Measurements from ENCODE around the gene CSTB.
A peak's percentile ranks its signal among the peaks of the same experiment; 100 is the strongest.

The CSTB gene

GRCh38 chr21:43727519-43728153, 48.5 kb downstream of the CSTB start:
- H3K9ac ChIP-seq (ENCODE audit: low read length) = peak overlapping the region; percentile 52
- H3K27ac ChIP-seq (ENCODE audit: low read depth, low read length) = peak overlapping the region; percentile 81
- H3K27me3 ChIP-seq (ENCODE audit: control insufficient read depth in 1 of 2, insufficient read depth in 2 of 2, low read length in 2 of 2) = no peaks in the 10 kb centered on the region
- H3K4me1 ChIP-seq (ENCODE audit: insufficient read depth, low read length) = peaks cover 38% of the 10 kb centered on the region
- no peaks in the 10 kb centered on the region for H3K9me3 ChIP-seq (ENCODE audit: low read length)
- H3K36me3 ChIP-seq (ENCODE audit: insufficient read depth, low read length) = no peaks in the 10 kb centered on the region
- H3K4me3 ChIP-seq (ENCODE audit: low read depth in 1 of 2, low read length in 2 of 2) = peak overlapping the region; percentile 4 to 68

GRCh38 chr21:43726686-43727518, 49.2 kb downstream of the CSTB start:
- H3K27ac ChIP-seq (ENCODE audit: low read depth, low read length) = peak overlapping the region; percentile 81
- no peaks in the 10 kb centered on the region for H3K36me3 ChIP-seq (ENCODE audit: insufficient read depth, low read length)
- H3K4me1 ChIP-seq (ENCODE audit: insufficient read depth, low read length) = peaks cover 40% of the 10 kb centered on the region
- no peak overlapping the region for H3K9ac ChIP-seq (ENCODE audit: low read length)
- no peaks in the 10 kb centered on the region for H3K9me3 ChIP-seq (ENCODE audit: low read length)
- H3K27me3 ChIP-seq (ENCODE audit: control insufficient read depth in 1 of 2, insufficient read depth in 2 of 2, low read length in 2 of 2) = no peaks in the 10 kb centered on the region
- H3K4me3 ChIP-seq (ENCODE audit: low read depth in 1 of 2, low read length in 2 of 2) = peak overlapping the region in 1 of 2 donors; percentile 68
